G401.6 (cell line): Measurements from ENCODE around the gene ADGRL1.
"Not testable (repeated sequence)": the region's sequence is repeated elsewhere in the genome, so short reads cannot be mapped to it uniquely, and the experiment has no call there.

Experiments used
- FAIRE-seq: peaks from 2 replicates; lab custom pipeline; 2012; peaks lifted over from hg19 to GRCh38; lab: Jason Lieb, UNC

Gene ADGRL1

GRCh38 chr19:14161305-14161704 is 44.7 kb downstream of the ADGRL1 start:
- FAIRE-seq: no peak

GRCh38 chr19:14160017-14160703 is 45.8 kb downstream of the ADGRL1 start:
- no peak for FAIRE-seq

- no peak for FAIRE-seq
Observed at GRCh38 chr19:14159059-14159458, 46.9 kb downstream of the ADGRL1 start.

- FAIRE-seq: no peak
Observed at GRCh38 chr19:14158276-14159023, 47.5 kb downstream of the ADGRL1 start.

- no peak for FAIRE-seq
Observed at GRCh38 chr19:14156971-14157717, 48.8 kb downstream of the ADGRL1 start.

GRCh38 chr19:14156122-14156521 is 49.8 kb downstream of the ADGRL1 start:
- FAIRE-seq: no peak

- FAIRE-seq: no peak
Observed at GRCh38 chr19:14155371-14155770, 50.6 kb downstream of the ADGRL1 start.

- FAIRE-seq: no peak
Observed at GRCh38 chr19:14152713-14153112, 53.3 kb downstream of the ADGRL1 start.

- no peak for FAIRE-seq
Observed at GRCh38 chr19:14150770-14151661, 55.0 kb downstream of the ADGRL1 start.

GRCh38 chr19:14150041-14150769 is 55.8 kb downstream of the ADGRL1 start:
- no peak for FAIRE-seq

GRCh38 chr19:14149509-14149994 is 56.4 kb downstream of the ADGRL1 start:
- FAIRE-seq: no peak

- FAIRE-seq: no peak
Observed at GRCh38 chr19:14148751-14149410, 57.1 kb downstream of the ADGRL1 start.

GRCh38 chr19:14147797-14148605 is 58.0 kb downstream of the ADGRL1 start:
- no peak for FAIRE-seq

- no peak for FAIRE-seq
Observed at GRCh38 chr19:14146789-14147216, 59.2 kb downstream of the ADGRL1 start.

GRCh38 chr19:14146169-14146568 is 59.8 kb downstream of the ADGRL1 start:
- FAIRE-seq: not testable (repeated sequence)

- FAIRE-seq: no peak
Observed at GRCh38 chr19:14145381-14145780, 60.6 kb downstream of the ADGRL1 start.

- no peak for FAIRE-seq
Observed at GRCh38 chr19:14142262-14143190, 63.4 kb downstream of the ADGRL1 start.

GRCh38 chr19:14141041-14141440 is 64.9 kb downstream of the ADGRL1 start:
- no peak for FAIRE-seq

GRCh38 chr19:14139944-14140343 is 66.0 kb downstream of the ADGRL1 start:
- FAIRE-seq: no peak
